Mesenchymal stem cell (in vitro differentiated cells and primary cell): ENCODE data around the gene GNAT2.

Experiments
- DNase-seq: peaks from one replicate; pipeline ENCODE4 v3.0.0-alpha.2; 2013
- H2AFZ ChIP-seq: one replicate; pipeline ENCODE4 v1.6.1; 2013; ENCODE audit warnings: low read depth, mild to moderate bottlenecking, control low read depth, inconsistent platforms, low read length, moderate library complexity
- H2AK5ac ChIP-seq: 2 replicates; pipeline ENCODE4 v1.6.1; 2013; ENCODE audit warnings: low read length, moderate library complexity, mild to moderate bottlenecking, inconsistent platforms; ENCODE audit not compliant: severe bottlenecking
- H2BK120ac ChIP-seq: one replicate; pipeline ENCODE4 v1.6.1; 2013; ENCODE audit warnings: low read depth, mild to moderate bottlenecking, inconsistent platforms, low read length, moderate library complexity
- H2BK12ac ChIP-seq, 2 experiments: one replicate each; pipeline ENCODE4 v1.6.1; 2013; ENCODE audit warnings: inconsistent platforms in 2 of 2, low read length in 2 of 2, mild to moderate bottlenecking in 2 of 2, moderate library complexity in 2 of 2, control low read depth in 1 of 2
- H2BK15ac ChIP-seq: one replicate; pipeline ENCODE4 v1.6.1; 2013; ENCODE audit warnings: mild to moderate bottlenecking, low read depth, inconsistent platforms; ENCODE audit not compliant: poor library complexity, severe bottlenecking
- H2BK5ac ChIP-seq: 2 replicates; pipeline ENCODE4 v1.6.1; 2013; ENCODE audit warnings: low read depth, mild to moderate bottlenecking, low read length, control low read depth, inconsistent platforms; ENCODE audit not compliant: poor library complexity, severe bottlenecking
- H3K14ac ChIP-seq, 2 experiments: one replicate each; pipeline ENCODE4 v1.6.1; 2013; ENCODE audit warnings: inconsistent platforms in 2 of 2, low read length in 2 of 2, control low read depth in 1 of 2, mild to moderate bottlenecking in 1 of 2, moderate library complexity in 1 of 2
- H3K18ac ChIP-seq, 2 experiments: one replicate each; pipeline ENCODE4 v1.6.1; 2013; ENCODE audit warnings: inconsistent platforms in 2 of 2, low read length in 2 of 2, control low read depth in 1 of 2, low read depth in 1 of 2, mild to moderate bottlenecking in 1 of 2
- H3K23ac ChIP-seq, 2 experiments: one replicate each; pipeline ENCODE4 v1.6.1; 2013; ENCODE audit warnings: inconsistent platforms in 2 of 2, low read length in 2 of 2, mild to moderate bottlenecking in 2 of 2, moderate library complexity in 2 of 2, control low read depth in 1 of 2
- H3K27ac ChIP-seq: 2 replicates; pipeline ENCODE4 v1.5.1; 2013; ENCODE audit warnings: mild to moderate bottlenecking, moderate library complexity, low read length, control low read depth, inconsistent platforms; ENCODE audit not compliant: poor library complexity, severe bottlenecking
- H3K27me3 ChIP-seq, 2 experiments: 2 replicates each; pipeline versions ENCODE4 v1.6.1 to v1.7.0; 2013; ENCODE audit warnings: low read length in 2 of 2, mild to moderate bottlenecking in 2 of 2, moderate library complexity in 2 of 2, control low read depth in 1 of 2, inconsistent platforms in 1 of 2; ENCODE audit not compliant: control insufficient read depth in 1 of 2, insufficient read depth in 1 of 2
- H3K36me3 ChIP-seq, 2 experiments: 2 replicates each; pipeline versions ENCODE4 v1.6.1 to v1.7.0; 2013; ENCODE audit warnings: low read length in 2 of 2, control low read depth in 1 of 2, inconsistent platforms in 1 of 2, low read depth in 1 of 2, mild to moderate bottlenecking in 1 of 2; ENCODE audit not compliant: insufficient read depth in 2 of 2, control insufficient read depth in 1 of 2
- H3K4ac ChIP-seq, 2 experiments: one replicate each; pipeline ENCODE4 v1.6.1; 2013; ENCODE audit warnings: inconsistent platforms in 2 of 2, low read length in 2 of 2, mild to moderate bottlenecking in 2 of 2, moderate library complexity in 2 of 2, control low read depth in 1 of 2, low read depth in 1 of 2
- H3K4me1 ChIP-seq: 2 replicates; pipeline ENCODE4 v1.6.1; 2013; ENCODE audit warnings: low read depth, low read length, control low read depth; ENCODE audit not compliant: control insufficient read depth, insufficient read depth
- H3K4me2 ChIP-seq: 2 replicates; pipeline ENCODE4 v1.6.1; 2013; ENCODE audit warnings: low read length, mild to moderate bottlenecking, inconsistent platforms; ENCODE audit not compliant: poor library complexity, severe bottlenecking
- H3K4me3 ChIP-seq, 2 experiments: 2 replicates each; pipeline versions ENCODE4 v1.5.1 to v1.7.0; 2013; ENCODE audit warnings: low read length in 2 of 2, mild to moderate bottlenecking in 2 of 2, control low read depth in 1 of 2, low read depth in 1 of 2; ENCODE audit not compliant: insufficient read depth in 1 of 2
- H3K79me1 ChIP-seq: replicated peaks from 2 replicates; pipeline ENCODE4 v1.6.1; 2013; ENCODE audit warnings: mild to moderate bottlenecking, control low read depth, low read length, inconsistent platforms; ENCODE audit not compliant: poor library complexity, severe bottlenecking
- H3K9ac ChIP-seq: 2 replicates; pipeline ENCODE4 v1.7.0; 2013; ENCODE audit warnings: mild to moderate bottlenecking, low read length, moderate library complexity
- H3K9me3 ChIP-seq: 2 replicates; pipeline ENCODE4 v1.7.0; 2013; ENCODE audit warnings: mild to moderate bottlenecking, low read length; ENCODE audit not compliant: control insufficient read depth
- H4K8ac ChIP-seq: one replicate; pipeline ENCODE4 v1.6.1; 2013; ENCODE audit warnings: inconsistent platforms, mild to moderate bottlenecking, low read length, moderate library complexity
- H4K91ac ChIP-seq: one replicate; pipeline ENCODE4 v1.6.1; 2013; ENCODE audit warnings: mild to moderate bottlenecking, low read length, inconsistent platforms
- WGBS: methylation state at CpG from one replicate; pipeline ENCODE4 v1.1.7; 2013; ENCODE audit warnings: mixed read lengths; 5-methylcytosine and 5-hydroxymethylcytosine counted together

Gene GNAT2

GRCh38 chr1:109586055-109586454 lies 33.4 kb downstream of the GNAT2 start:
- no peak overlapping the region for H2AK5ac ChIP-seq
- WGBS, result 94% methylated on average over 2 of the region's 3 CpGs
- no peak overlapping the region for H3K18ac ChIP-seq
- H2BK15ac ChIP-seq, result no peak overlapping the region
- no peak overlapping the region for H4K8ac ChIP-seq
- H3K4me2 ChIP-seq, result no peak overlapping the region
- H3K4me3 ChIP-seq, result no peak overlapping the region
- H3K4ac ChIP-seq, result no peak overlapping the region
- no peaks in the 10 kb centered on the region for H3K27me3 ChIP-seq
- no peak for DNase-seq
- no peak overlapping the region for H3K23ac ChIP-seq
- no peaks in the 10 kb centered on the region for H3K4me1 ChIP-seq
- H4K91ac ChIP-seq, result no peak overlapping the region
- H3K9me3 ChIP-seq, result no peaks in the 10 kb centered on the region
- H2AFZ ChIP-seq, result no peak overlapping the region
- H2BK5ac ChIP-seq, result no peak overlapping the region
- no peak overlapping the region for H3K27ac ChIP-seq
- peaks cover 11% of the 10 kb centered on the region for H3K79me1 ChIP-seq
- no peak overlapping the region for H3K9ac ChIP-seq
- no peak overlapping the region for H2BK120ac ChIP-seq
- H3K14ac ChIP-seq, result no peak overlapping the region
- H2BK12ac ChIP-seq, result no peak overlapping the region
- H3K36me3 ChIP-seq, result peaks cover 16 to 96% of the 10 kb centered on the region in 2 experiments

GRCh38 chr1:109584766-109585165 lies 34.6 kb downstream of the GNAT2 start:
- Histone ChIP-seq H3K4me2 (no peak overlapping the region), H2BK120ac (no peak overlapping the region), H2BK12ac (no peak overlapping the region), H3K14ac (no peak overlapping the region), H4K8ac (no peak overlapping the region), H3K4me3 (no peak overlapping the region), H3K36me3 (peaks cover 13 to 95% of the 10 kb centered on the region in 2 experiments), H3K4ac (no peak overlapping the region), H2BK5ac (no peak overlapping the region), H3K23ac (no peak overlapping the region), H3K18ac (no peak overlapping the region), H2AK5ac (no peak overlapping the region), H3K79me1 (peaks cover 11% of the 10 kb centered on the region), H3K9ac (no peak overlapping the region), H2AFZ (no peak overlapping the region), H3K4me1 (no peaks in the 10 kb centered on the region), H2BK15ac (no peak overlapping the region), H4K91ac (no peak overlapping the region), H3K9me3 (no peaks in the 10 kb centered on the region), H3K27me3 (no peaks in the 10 kb centered on the region), H3K27ac (no peak overlapping the region)
- no peak for DNase-seq
- no CpG with 5 or more reads among the region's 1 CpG for WGBS

- Histone ChIP-seq H3K23ac (no peak overlapping the region), H3K18ac (no peak overlapping the region), H3K4me1 (no peaks in the 10 kb centered on the region), H3K27me3 (no peaks in the 10 kb centered on the region), H3K4me3 (no peak overlapping the region), H2AFZ (no peak overlapping the region), H3K36me3 (peaks cover 14 to 85% of the 10 kb centered on the region in 2 experiments), H3K9ac (no peak overlapping the region), H4K8ac (no peak overlapping the region), H3K79me1 (peaks cover 13% of the 10 kb centered on the region), H3K14ac (no peak overlapping the region), H4K91ac (no peak overlapping the region), H3K9me3 (no peaks in the 10 kb centered on the region), H2BK120ac (no peak overlapping the region), H2AK5ac (no peak overlapping the region), H2BK12ac (no peak overlapping the region), H2BK5ac (no peak overlapping the region), H3K4ac (no peak overlapping the region), H3K4me2 (no peak overlapping the region), H2BK15ac (no peak overlapping the region), H3K27ac (no peak overlapping the region)
- DNase-seq, result no peak
- WGBS, result 96% methylated on average over 2 of the region's 2 CpGs
Measured at GRCh38 chr1:109582021-109582420, 37.4 kb downstream of the GNAT2 start.

GRCh38 chr1:109579491-109579890 lies 39.9 kb downstream of the GNAT2 start:
- Histone ChIP-seq H3K9me3 (no peaks in the 10 kb centered on the region), H3K23ac (no peak overlapping the region), H4K91ac (no peak overlapping the region), H3K9ac (no peak overlapping the region), H3K36me3 (peaks cover 14 to 80% of the 10 kb centered on the region in 2 experiments), H3K4me1 (no peaks in the 10 kb centered on the region), H3K4me3 (no peak overlapping the region), H2AK5ac (no peak overlapping the region), H3K18ac (no peak overlapping the region), H3K4me2 (no peak overlapping the region), H2AFZ (no peak overlapping the region), H3K27ac (no peak overlapping the region), H2BK120ac (no peak overlapping the region), H3K4ac (no peak overlapping the region), H3K79me1 (peaks cover 8% of the 10 kb centered on the region), H4K8ac (no peak overlapping the region), H3K27me3 (no peaks in the 10 kb centered on the region), H2BK5ac (no peak overlapping the region), H2BK12ac (no peak overlapping the region), H2BK15ac (no peak overlapping the region), H3K14ac (no peak overlapping the region)
- WGBS, result 85% methylated on average over 1 of the region's 1 CpG
- DNase-seq, result no peak
